Measurements from ENCODE around the gene LRP2. TPM values are rescaled to one million over a fixed set of nuclear protein-coding genes. Genes with fewer than 3 reads are reported as not detected.

LRP2 gene
- total and polyA plus RNA-seq, 5 donors, result 0.16 to 0.66 (median 0.33) TPM

DNA sequence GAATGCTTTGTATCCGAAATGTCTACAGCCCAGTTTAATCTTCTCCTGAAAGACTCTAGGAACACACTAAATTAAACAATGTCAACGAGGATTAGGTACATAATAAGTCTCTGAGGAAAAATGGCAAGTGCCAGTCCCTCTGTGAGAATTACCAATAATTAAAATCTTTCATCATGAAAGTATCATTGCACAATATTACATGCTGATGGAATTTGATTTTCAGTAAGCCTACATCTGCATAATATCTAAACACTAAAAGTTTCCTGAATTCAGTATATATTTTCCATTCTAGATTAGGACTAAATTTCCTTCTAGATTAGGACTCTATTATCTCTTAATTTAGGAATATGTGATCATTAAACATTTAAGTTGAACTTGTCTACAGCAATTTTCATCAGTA, 132.1 kb downstream of the LRP2 start:
- H3K4me1 ChIP-seq (ENCODE audit: control insufficient read depth, insufficient read depth, low read length), result no peaks in the 10 kb centered on the region
- 65% methylated on average over 2 of the region's 2 CpGs for WGBS
- no peak overlapping the region for H3K4me3 ChIP-seq (ENCODE audit: low read length)
- no peaks in the 10 kb centered on the region for H3K27me3 ChIP-seq (ENCODE audit: control insufficient read depth, insufficient read depth)
- DNase-seq (no peak), ATAC-seq (no peak)
- intact Hi-C loops (cut with DNase I), result no loop called here
- no peak overlapping the region for H3K27ac ChIP-seq (ENCODE audit: low read length)
- H3K9me3 ChIP-seq (ENCODE audit: control insufficient read depth, low read length), result no peaks in the 10 kb centered on the region

DNA sequence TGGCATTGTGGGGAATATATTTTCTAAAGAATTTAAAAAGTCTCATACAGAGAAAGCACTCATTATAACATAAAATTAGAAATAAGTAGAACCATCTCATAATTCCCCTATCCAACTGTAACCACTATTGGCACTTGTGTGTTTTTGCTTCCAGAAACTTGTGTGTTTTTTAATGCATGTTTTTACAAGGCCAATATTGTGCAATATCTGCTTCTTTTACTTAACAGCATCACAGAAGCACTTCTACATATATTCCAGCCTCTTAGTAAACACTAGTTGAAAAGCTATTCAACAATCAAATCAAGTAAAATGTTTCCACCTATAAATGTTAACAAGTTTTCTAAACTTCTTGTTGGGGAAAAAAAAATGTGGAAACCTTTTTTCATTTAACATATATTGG, 132.7 kb downstream of the LRP2 start:
- H3K4me1 ChIP-seq (ENCODE audit: control insufficient read depth, insufficient read depth, low read length), result no peaks in the 10 kb centered on the region
- no peak overlapping the region for H3K4me3 ChIP-seq (ENCODE audit: low read length)
- ATAC-seq, result no peak
- no peaks in the 10 kb centered on the region for H3K27me3 ChIP-seq (ENCODE audit: control insufficient read depth, insufficient read depth)
- no peak overlapping the region for H3K27ac ChIP-seq (ENCODE audit: low read length)
- H3K9me3 ChIP-seq (ENCODE audit: control insufficient read depth, low read length), result no peaks in the 10 kb centered on the region
- no peak for DNase-seq
- intact Hi-C loops (cut with DNase I), result loop anchor here in 1 of 4 donors (10.0 kb wide), 1 partner anchor 285 kb away; no protein-coding TSS in a partner anchor

DNA sequence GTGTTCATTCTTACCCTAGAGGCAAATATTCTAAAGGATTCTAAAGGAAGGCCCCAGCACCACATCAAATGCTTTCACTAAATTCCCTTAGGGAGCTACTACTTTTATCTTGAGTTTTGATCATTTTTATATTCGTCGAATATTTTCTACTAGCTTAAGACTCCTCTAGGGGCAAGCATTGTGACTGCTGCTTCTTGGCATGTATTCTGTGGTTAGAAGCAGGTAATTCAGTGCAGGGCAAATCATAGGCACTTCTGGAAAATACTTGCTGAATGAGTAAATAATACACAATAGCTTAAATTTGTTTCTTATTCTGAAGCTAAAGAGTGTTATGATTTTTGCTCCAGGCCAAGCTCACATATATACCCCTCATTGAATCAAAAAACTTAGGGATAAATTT, 136.4 kb downstream of the LRP2 start:
- H3K4me1 ChIP-seq (ENCODE audit: control insufficient read depth, insufficient read depth, low read length), result no peaks in the 10 kb centered on the region
- no peak overlapping the region for H3K27ac ChIP-seq (ENCODE audit: low read length)
- ATAC-seq (no peak), DNase-seq (no peak)
- no peaks in the 10 kb centered on the region for H3K9me3 ChIP-seq (ENCODE audit: control insufficient read depth, low read length)
- H3K4me3 ChIP-seq (ENCODE audit: low read length), result no peak overlapping the region
- no peaks in the 10 kb centered on the region for H3K27me3 ChIP-seq (ENCODE audit: control insufficient read depth, insufficient read depth)
- WGBS, result 85% methylated on average over 2 of the region's 2 CpGs
- intact Hi-C loops (cut with DNase I), result loop anchor here in 1 of 4 donors (10.0 kb wide), 1 partner anchor 281 kb away; no protein-coding TSS in a partner anchor

DNA sequence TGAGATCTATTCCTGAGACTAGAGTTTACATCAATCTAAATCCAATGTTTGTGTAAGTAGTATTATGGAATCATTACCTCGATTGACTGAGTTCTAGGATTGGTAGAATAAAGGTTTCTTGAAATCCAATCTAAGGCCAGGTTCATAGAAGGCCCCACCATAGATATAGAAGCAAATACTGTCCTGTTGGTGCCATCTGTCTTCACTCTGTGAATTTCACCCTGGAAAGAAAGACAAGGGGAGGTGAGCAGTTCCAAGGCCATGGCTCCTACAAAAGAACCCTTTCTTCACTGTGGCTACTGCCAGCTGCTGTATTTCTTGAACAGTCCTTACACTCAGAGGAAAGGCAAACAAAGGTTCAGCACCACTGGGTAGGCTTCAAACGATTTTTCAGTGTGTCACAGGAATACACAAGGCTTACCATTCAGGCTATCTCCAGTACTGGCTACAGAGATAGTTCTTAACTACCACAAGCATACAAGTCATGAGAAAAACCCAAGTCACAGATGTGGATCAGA, 137.0 kb downstream of the LRP2 start:
- Histone ChIP-seq H3K4me1 (ENCODE audit: control insufficient read depth, insufficient read depth, low read length) (no peaks in the 10 kb centered on the region), H3K4me3 (ENCODE audit: low read length) (no peak overlapping the region), H3K9me3 (ENCODE audit: control insufficient read depth, low read length) (no peaks in the 10 kb centered on the region), H3K27ac (ENCODE audit: low read length) (no peak overlapping the region), H3K27me3 (ENCODE audit: control insufficient read depth, insufficient read depth) (no peaks in the 10 kb centered on the region)
- WGBS, result 57% methylated on average over 2 of the region's 2 CpGs
- no peak for DNase-seq
- ATAC-seq, result no peak
- intact Hi-C loops (cut with DNase I), result loop anchor here in 1 of 4 donors (10.0 kb wide), 1 partner anchor 280 kb away; no protein-coding TSS in a partner anchor

DNA sequence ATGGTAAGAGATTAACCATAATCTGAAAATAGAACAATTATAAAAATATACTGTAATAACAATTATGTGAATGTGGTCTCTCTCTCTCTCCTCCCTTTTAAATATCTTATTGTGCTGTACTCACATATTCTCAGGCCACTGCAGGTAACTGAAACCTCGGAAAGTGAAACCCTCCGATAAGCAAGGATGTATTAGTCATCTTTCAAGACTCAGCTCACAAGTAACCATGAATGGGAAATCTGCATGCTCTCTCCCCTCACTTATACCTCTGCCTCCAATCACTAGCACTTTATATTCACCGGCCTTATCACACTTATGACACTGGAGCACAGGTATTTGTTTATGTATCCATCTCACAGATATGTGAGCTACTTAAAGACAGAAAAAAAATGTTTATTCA, 139.7 kb downstream of the LRP2 start:
- no peaks in the 10 kb centered on the region for H3K9me3 ChIP-seq (ENCODE audit: control insufficient read depth, low read length)
- H3K4me3 ChIP-seq (ENCODE audit: low read length), result no peak overlapping the region
- WGBS, result 33% methylated on average over 3 of the region's 3 CpGs
- no peaks in the 10 kb centered on the region for H3K27me3 ChIP-seq (ENCODE audit: control insufficient read depth, insufficient read depth)
- DNase-seq (no peak), ATAC-seq (no peak)
- H3K4me1 ChIP-seq (ENCODE audit: control insufficient read depth, insufficient read depth, low read length), result no peaks in the 10 kb centered on the region
- intact Hi-C loops (cut with DNase I), result loop anchor here in 2 of 4 donors (5.0 to 10.0 kb wide), 2 partner anchors 260 to 278 kb away; no protein-coding TSS in a partner anchor
- H3K27ac ChIP-seq (ENCODE audit: low read length), result no peak overlapping the region

DNA sequence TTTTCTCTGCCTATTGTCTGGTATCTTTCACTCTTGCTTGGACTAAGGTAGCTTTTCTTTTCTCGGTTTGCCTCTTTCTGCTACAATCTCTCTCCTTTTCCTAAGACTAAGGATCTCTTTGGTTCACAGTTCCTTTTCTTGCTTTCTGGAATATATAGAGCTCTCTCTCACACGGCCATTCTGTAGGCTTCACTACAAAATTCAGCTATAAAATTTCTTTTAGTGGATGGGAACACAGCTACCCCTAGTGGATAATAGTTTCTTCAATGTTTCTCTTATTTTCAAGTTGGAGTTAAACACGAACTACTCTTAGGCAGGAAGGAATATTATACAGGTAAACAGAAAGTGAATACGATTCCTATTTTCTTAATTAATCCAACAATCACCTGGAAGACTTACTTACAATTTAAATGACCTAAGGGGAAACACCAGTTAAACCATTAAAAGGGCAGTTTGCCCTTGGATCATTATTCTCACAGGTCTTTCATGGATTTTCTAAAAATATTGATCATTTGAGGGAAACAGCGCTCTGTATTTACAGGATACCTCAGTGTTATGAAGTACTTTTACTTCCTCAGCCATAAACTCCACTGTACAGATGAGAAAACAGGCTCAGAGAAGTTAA, 140.5 kb downstream of the LRP2 start:
- Histone ChIP-seq H3K4me1 (ENCODE audit: control insufficient read depth, insufficient read depth, low read length) (no peaks in the 10 kb centered on the region), H3K27me3 (ENCODE audit: control insufficient read depth, insufficient read depth) (no peaks in the 10 kb centered on the region), H3K4me3 (ENCODE audit: low read length) (no peak overlapping the region), H3K9me3 (ENCODE audit: control insufficient read depth, low read length) (no peaks in the 10 kb centered on the region), H3K27ac (ENCODE audit: low read length) (no peak overlapping the region)
- ATAC-seq (no peak), DNase-seq (no peak)
- 19% methylated on average over 5 of the region's 5 CpGs for WGBS
- intact Hi-C loops (cut with DNase I), result loop anchor here in 2 of 4 donors (5.0 to 10.0 kb wide), 2 partner anchors 260 to 277 kb away; no protein-coding TSS in a partner anchor

DNA sequence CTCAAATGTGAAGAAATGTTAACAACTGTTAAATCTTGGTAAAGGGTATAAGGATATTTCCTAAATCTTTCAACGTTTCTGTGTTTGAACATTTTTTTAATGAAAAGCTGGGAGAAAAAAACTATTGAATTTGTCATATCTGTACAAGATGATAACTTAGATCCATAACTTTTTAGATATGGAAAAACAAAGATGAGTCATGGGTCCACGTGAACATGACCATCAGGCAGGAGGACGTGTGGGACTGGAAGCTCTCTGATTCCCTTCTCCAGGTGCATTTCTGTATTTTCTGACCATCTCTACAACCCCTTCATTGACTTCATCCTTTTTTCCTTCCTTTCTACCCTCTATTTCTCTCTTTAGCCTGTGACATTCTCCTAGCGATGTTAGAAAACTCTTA, 151.4 kb downstream of the LRP2 start:
- intact Hi-C loops (cut with DNase I), result no loop called here
- no peaks in the 10 kb centered on the region for H3K9me3 ChIP-seq (ENCODE audit: control insufficient read depth, low read length)
- H3K4me3 ChIP-seq (ENCODE audit: low read length), result no peak overlapping the region
- 78% methylated on average over 4 of the region's 4 CpGs for WGBS
- DNase-seq, result no peak
- H3K27ac ChIP-seq (ENCODE audit: low read length), result no peak overlapping the region
- ATAC-seq, result no peak
- H3K4me1 ChIP-seq (ENCODE audit: control insufficient read depth, insufficient read depth, low read length), result no peaks in the 10 kb centered on the region
- H3K27me3 ChIP-seq (ENCODE audit: control insufficient read depth, insufficient read depth), result no peaks in the 10 kb centered on the region

DNA sequence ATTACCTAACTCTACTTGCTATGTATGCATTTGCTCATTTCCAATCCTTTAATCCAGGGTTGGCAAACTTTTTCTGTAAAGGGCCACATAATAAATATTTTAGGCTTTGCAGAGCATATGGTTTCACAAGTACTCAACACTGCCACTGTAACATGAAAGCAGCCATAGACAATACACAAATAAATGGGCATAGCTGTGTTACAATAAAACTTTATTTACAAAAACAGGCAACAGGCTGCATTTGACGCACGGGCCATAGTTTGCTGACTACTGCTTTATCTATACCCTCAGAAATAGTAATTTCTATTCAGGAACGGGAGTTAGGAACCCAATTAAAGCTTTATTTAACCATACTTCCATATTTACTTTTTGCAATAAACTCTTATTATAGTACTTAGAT, 154.3 kb downstream of the LRP2 start:
- Histone ChIP-seq H3K27ac (ENCODE audit: low read length) (no peak overlapping the region), H3K4me1 (ENCODE audit: control insufficient read depth, insufficient read depth, low read length) (no peaks in the 10 kb centered on the region), H3K4me3 (ENCODE audit: low read length) (no peak overlapping the region), H3K9me3 (ENCODE audit: control insufficient read depth, low read length) (no peaks in the 10 kb centered on the region), H3K27me3 (ENCODE audit: control insufficient read depth, insufficient read depth) (no peaks in the 10 kb centered on the region)
- no peak for ATAC-seq
- intact Hi-C loops (cut with DNase I), result no loop called here
- DNase-seq, result no peak
- WGBS, result 92% methylated on average over 3 of the region's 3 CpGs

DNA sequence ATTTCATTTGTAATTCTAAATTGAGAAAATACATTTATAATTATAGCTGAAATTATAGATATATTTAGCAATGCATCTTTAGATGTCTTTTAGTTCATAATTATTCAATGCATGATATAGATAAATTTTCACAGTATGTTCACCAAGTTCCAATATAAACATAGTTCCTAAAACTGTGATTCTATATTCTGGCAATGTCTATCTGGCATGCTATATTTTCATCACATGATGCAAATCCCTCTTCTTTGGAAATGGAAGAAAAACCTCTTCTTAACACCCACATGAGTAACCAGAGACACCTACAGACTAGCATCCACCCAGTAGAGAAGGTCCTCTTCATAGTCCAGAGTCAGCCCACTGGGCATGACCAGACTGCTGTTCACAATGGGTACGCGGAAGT, 157.2 kb downstream of the LRP2 start:
- H3K4me3 ChIP-seq (ENCODE audit: low read length), result no peak overlapping the region
- H3K4me1 ChIP-seq (ENCODE audit: control insufficient read depth, insufficient read depth, low read length), result no peaks in the 10 kb centered on the region
- DNase-seq (no peak), ATAC-seq (no peak)
- no peaks in the 10 kb centered on the region for H3K9me3 ChIP-seq (ENCODE audit: control insufficient read depth, low read length)
- intact Hi-C loops (cut with DNase I), result no loop called here
- H3K27me3 ChIP-seq (ENCODE audit: control insufficient read depth, insufficient read depth), result no peaks in the 10 kb centered on the region
- H3K27ac ChIP-seq (ENCODE audit: low read length), result no peak overlapping the region
- WGBS, result over 99% methylated on average over 2 of the region's 2 CpGs

DNA sequence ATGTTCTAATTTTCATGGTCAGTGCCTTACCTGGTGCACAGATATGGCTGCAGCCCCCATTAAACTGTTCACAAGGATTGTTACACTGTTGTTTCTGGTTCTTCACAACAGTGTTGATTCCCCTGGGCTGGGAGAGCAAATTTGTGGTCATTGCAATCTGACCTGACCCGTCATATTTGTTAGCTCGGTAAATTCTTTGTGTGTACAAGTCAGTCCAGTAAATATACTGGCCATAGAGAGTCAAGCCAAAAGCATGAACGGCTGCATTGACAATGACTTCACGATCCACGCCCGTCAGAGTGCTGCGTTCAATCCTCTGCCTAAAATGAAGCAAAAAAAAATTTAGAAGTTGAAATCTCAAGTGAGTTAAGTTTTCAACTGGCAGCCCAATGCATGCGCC, 158.4 kb downstream of the LRP2 start:
- Histone ChIP-seq H3K27me3 (ENCODE audit: control insufficient read depth, insufficient read depth) (no peaks in the 10 kb centered on the region), H3K4me3 (ENCODE audit: low read length) (no peak overlapping the region), H3K9me3 (ENCODE audit: control insufficient read depth, low read length) (no peaks in the 10 kb centered on the region), H3K4me1 (ENCODE audit: control insufficient read depth, insufficient read depth, low read length) (no peaks in the 10 kb centered on the region), H3K27ac (ENCODE audit: low read length) (no peak overlapping the region)
- intact Hi-C loops (cut with DNase I), result no loop called here
- no peak for DNase-seq
- ATAC-seq, result no peak
- 89% methylated on average over 8 of the region's 8 CpGs for WGBS

DNA sequence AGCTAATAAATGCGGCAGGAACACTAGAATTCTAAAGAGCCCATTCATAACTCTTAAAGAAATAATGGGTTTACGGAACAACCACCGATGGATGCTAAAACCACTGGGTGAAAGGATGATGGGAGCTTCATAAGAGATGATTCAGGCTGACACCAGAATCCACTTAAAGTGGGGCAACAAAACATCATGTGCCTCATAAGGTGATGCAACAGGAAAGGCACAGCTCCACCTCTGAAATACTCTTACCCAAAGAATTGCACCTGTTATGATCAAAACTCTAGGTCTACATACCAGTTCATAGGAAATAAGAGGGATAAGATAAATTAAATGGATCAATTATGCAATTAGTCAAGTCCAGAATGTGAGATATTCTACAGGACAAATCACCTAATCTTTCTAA, 161.6 kb downstream of the LRP2 start:
- 91% methylated on average over 3 of the region's 3 CpGs for WGBS
- ATAC-seq (no peak), DNase-seq (no peak)
- no peak overlapping the region for H3K4me3 ChIP-seq (ENCODE audit: low read length)
- H3K4me1 ChIP-seq (ENCODE audit: control insufficient read depth, insufficient read depth, low read length), result no peaks in the 10 kb centered on the region
- no peaks in the 10 kb centered on the region for H3K9me3 ChIP-seq (ENCODE audit: control insufficient read depth, low read length)
- H3K27ac ChIP-seq (ENCODE audit: low read length), result no peak overlapping the region
- intact Hi-C loops (cut with DNase I), result no loop called here
- no peaks in the 10 kb centered on the region for H3K27me3 ChIP-seq (ENCODE audit: control insufficient read depth, insufficient read depth)

DNA sequence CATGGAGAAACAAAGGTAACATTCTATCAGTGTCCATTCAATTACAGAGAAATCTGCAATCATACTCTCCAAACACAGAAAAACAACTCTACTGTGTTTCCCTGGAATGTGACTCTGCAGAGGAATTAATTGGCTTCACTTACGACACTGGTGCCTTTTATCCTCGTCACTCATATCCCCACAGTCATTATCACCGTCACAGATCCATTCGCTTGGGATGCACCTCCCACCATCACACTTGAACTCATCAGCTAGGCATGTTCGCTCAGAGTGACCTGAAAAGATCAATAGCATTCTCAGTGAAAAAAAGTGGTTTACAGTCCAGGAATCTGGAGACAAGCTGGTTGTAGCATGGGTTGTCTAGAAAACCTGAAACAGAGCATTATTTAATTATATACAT, 168.7 kb downstream of the LRP2 start:
- WGBS, result 56% methylated on average over 5 of the region's 5 CpGs

More for the DNA sequence above, 168.7 kb downstream of the LRP2 start:
- H3K27me3 ChIP-seq (ENCODE audit: control insufficient read depth, insufficient read depth), result no peaks in the 10 kb centered on the region
- intact Hi-C loops (cut with DNase I), result no loop called here
- H3K4me1 ChIP-seq (ENCODE audit: control insufficient read depth, insufficient read depth, low read length), result no peaks in the 10 kb centered on the region
- no peak overlapping the region for H3K27ac ChIP-seq (ENCODE audit: low read length)
- H3K4me3 ChIP-seq (ENCODE audit: low read length), result no peak overlapping the region
- DNase-seq (no peak), ATAC-seq (no peak)
- no peaks in the 10 kb centered on the region for H3K9me3 ChIP-seq (ENCODE audit: control insufficient read depth, low read length)
